Measurements from ENCODE around the gene TIE1. TPM values are rescaled to one million over a fixed set of nuclear protein-coding genes. Genes with fewer than 3 reads are reported as not detected.

Gene TIE1
- total RNA-seq, 4 donors from 2014 or later, result 8.8 to 23.3 (median 10.9) TPM

- DNase-seq (ENCODE audit: low spot score in 2 of 2), result peak in 1 of 2 donors; percentile 54
- no peak overlapping the region for H3K4me3 ChIP-seq (ENCODE audit: low read depth, poor library complexity, severe bottlenecking)
- TF ChIP-seq POLR2A (IDR thresholded peaks at IDR 0.05) (no peak), CTCF (IDR thresholded peaks at IDR 0.05) (no peak)
- intact Hi-C loops (cut with DNase I; ENCODE audit: low total_unique reads), result no loop called here
- WGBS, 2 donors, result 86 to 87% methylated on average over 11 of the region's 11 CpGs
Measured at GRCh38 chr1:43286115-43286514, 14.7 kb upstream of the TIE1 start.

- DNase-seq (ENCODE audit: low spot score in 2 of 2), result peak in 1 of 2 donors; percentile 34
- H3K4me3 ChIP-seq (ENCODE audit: low read depth, poor library complexity, severe bottlenecking), result no peak overlapping the region
- intact Hi-C loops (cut with DNase I; ENCODE audit: low total_unique reads), result no loop called here
- TF ChIP-seq CTCF (IDR thresholded peaks at IDR 0.05), result no peak
- no peak for TF ChIP-seq POLR2A (IDR thresholded peaks at IDR 0.05)
- 91 to 99% methylated on average over 5 of the region's 5 CpGs for WGBS, 2 donors
Measured at GRCh38 chr1:43286533-43286932, 14.2 kb upstream of the TIE1 start.

- intact Hi-C loops (cut with DNase I; ENCODE audit: low total_unique reads), result no loop called here
- 85 to 91% methylated on average over 9 of the region's 9 CpGs for WGBS, 2 donors
- no peak for DNase-seq (ENCODE audit: low spot score in 2 of 2)
- no peak overlapping the region for H3K4me3 ChIP-seq (ENCODE audit: low read depth, poor library complexity, severe bottlenecking)
- no peak for TF ChIP-seq CTCF (IDR thresholded peaks at IDR 0.05)
- no peak for TF ChIP-seq POLR2A (IDR thresholded peaks at IDR 0.05)
Measured at GRCh38 chr1:43288058-43288784, 12.6 kb upstream of the TIE1 start.

- TF ChIP-seq POLR2A (IDR thresholded peaks at IDR 0.05), result no peak
- TF ChIP-seq CTCF (IDR thresholded peaks at IDR 0.05), result no peak
- WGBS, 2 donors, result 74 to 79% methylated on average over 12 of the region's 12 CpGs
- H3K4me3 ChIP-seq (ENCODE audit: low read depth, poor library complexity, severe bottlenecking), result no peak overlapping the region
- intact Hi-C loops (cut with DNase I; ENCODE audit: low total_unique reads), result no loop called here
- DNase-seq (ENCODE audit: low spot score in 2 of 2), result no peak
Measured at GRCh38 chr1:43288785-43289706, 11.7 kb upstream of the TIE1 start.

GRCh38 chr1:43292216-43292615, 8.6 kb upstream of the TIE1 start:
- WGBS, 2 donors, result 81 to 90% methylated on average over 7 of the region's 7 CpGs
- intact Hi-C loops (cut with DNase I; ENCODE audit: low total_unique reads), result no loop called here
- DNase-seq (ENCODE audit: low spot score in 2 of 2), result no peak
- no peak for TF ChIP-seq CTCF (IDR thresholded peaks at IDR 0.05)
- TF ChIP-seq POLR2A (IDR thresholded peaks at IDR 0.05), result no peak
- no peak overlapping the region for H3K4me3 ChIP-seq (ENCODE audit: low read depth, poor library complexity, severe bottlenecking)
